Endothelial cell of umbilical vein (primary cell): ENCODE data around the gene SPTLC3. TPM values are rescaled to one million over a fixed set of nuclear protein-coding genes. Genes with fewer than 3 reads are reported as not detected.

Experiments used
- BruUV-seq: library from RNA; stranded (reverse); fragments of 400-500 nt; replicated peaks from 2 replicates; lab custom pipeline; 2021; lab: Mats Ljungman, UMichigan
- CTCF ChIA-PET: fragments of 300-600, 350-600 bp; sonication (Branson Sonifier 250); formaldehyde crosslinking; loops from one replicate; lab custom pipeline; 2021; ENCODE audit warnings: antibody characterized with exemption, inconsistent platforms; lab: Charles Lee
- POLR2A ChIA-PET: fragments of 300-600, 350-600 bp; sonication (Branson Sonifier 250); formaldehyde crosslinking; loops from one replicate; lab custom pipeline; 2021; ENCODE audit warnings: antibody characterized with exemption, inconsistent platforms; lab: Charles Lee
- DNase-seq: peaks from one replicate; pipeline ENCODE4 v3.0.0-alpha.2; 2011; ENCODE audit warnings: low read depth, low spot score
- FAIRE-seq: peaks from 2 replicates; lab custom pipeline; 2011; peaks lifted over from hg19 to GRCh38; lab: Jason Lieb, UNC
- H2AFZ ChIP-seq: 2 replicates; pipeline ENCODE4 v1.6.0; 2012; ENCODE audit warnings: low read depth, low read length, control low read depth, inconsistent platforms
- H3K27ac ChIP-seq: 2 replicates; pipeline ENCODE4 v1.5.1; 2011; ENCODE audit warnings: low read depth, mild to moderate bottlenecking, control low read depth, low read length, moderate library complexity; ENCODE audit not compliant: insufficient read depth
- H3K27me3 ChIP-seq, 2 experiments: 2 replicates each; pipeline versions ENCODE4 v1.6.0 to v1.6.1; 2011; ENCODE audit warnings: low read length in 2 of 2, mixed read lengths in 1 of 2; ENCODE audit not compliant: control insufficient read depth in 2 of 2, insufficient read depth in 2 of 2
- H3K36me3 ChIP-seq, 2 experiments: 2 replicates in 1 of 2; 3 replicates in 1 of 2; pipeline ENCODE4 v1.5.1; 2011; ENCODE audit warnings: low read length in 2 of 2, mild to moderate bottlenecking in 1 of 2, moderate library complexity in 1 of 2; ENCODE audit not compliant: control insufficient read depth in 2 of 2, insufficient read depth in 2 of 2; ENCODE audit errors: extremely low read depth in 1 of 2
- H3K4me1 ChIP-seq: 3 replicates; pipeline ENCODE4 v1.5.1; 2011; ENCODE audit warnings: mild to moderate bottlenecking, low read length; ENCODE audit not compliant: control insufficient read depth, insufficient read depth; ENCODE audit errors: extremely low read depth
- H3K4me2 ChIP-seq: 2 replicates; pipeline ENCODE4 v1.6.1; 2011; ENCODE audit warnings: low read length, control low read depth, mixed read lengths; ENCODE audit not compliant: insufficient read depth
- H3K4me3 ChIP-seq, 3 experiments: fragments of 200-600 bp in 1 of 3; sonication (generic), shearing (Covaris generic) in 1 of 3; replicated peaks in 1 of 3; 2 replicates each; pipeline ENCODE4 v1.5.1; 2011 to 2016; ENCODE audit warnings: control low read depth in 3 of 3, low read length in 3 of 3, mild to moderate bottlenecking in 2 of 3, inconsistent platforms in 1 of 3, low read depth in 1 of 3, moderate library complexity in 1 of 3; ENCODE audit not compliant: insufficient read depth in 1 of 3
- H3K79me2 ChIP-seq: 2 replicates; pipeline ENCODE4 v1.6.0; 2012; ENCODE audit warnings: low read length, inconsistent platforms; ENCODE audit not compliant: control insufficient read depth, insufficient read depth
- H3K9ac ChIP-seq: replicated peaks from 2 replicates; pipeline ENCODE3; 2011; ENCODE audit warnings: low read length, control low read depth; ENCODE audit not compliant: insufficient read depth; ENCODE audit errors: extremely low read depth
- H3K9me1 ChIP-seq: replicated peaks from 3 replicates; pipeline ENCODE4 v1.6.0; 2011; ENCODE audit warnings: mild to moderate bottlenecking, low read length; ENCODE audit not compliant: control insufficient read depth, insufficient read depth; ENCODE audit errors: extremely low read depth
- H3K9me3 ChIP-seq: replicated peaks from 2 replicates; pipeline ENCODE4 v1.5.1; 2012; ENCODE audit warnings: low read length, inconsistent platforms; ENCODE audit not compliant: control insufficient read depth, insufficient read depth
- H4K20me1 ChIP-seq: replicated peaks from 2 replicates; pipeline ENCODE3; 2011; ENCODE audit warnings: mild to moderate bottlenecking, low read length; ENCODE audit not compliant: control insufficient read depth, insufficient read depth; ENCODE audit errors: extremely low read depth
- FOS ChIP-seq: IDR thresholded peaks from 2 replicates; pipeline ENCODE4 v1.6.1; 2011; ENCODE audit warnings: mild to moderate bottlenecking, low read length, moderate library complexity, borderline replicate concordance; ENCODE audit not compliant: insufficient read depth
- GATA2 ChIP-seq: IDR thresholded peaks from 2 replicates; pipeline ENCODE4 v1.7.0; 2011; ENCODE audit warnings: low read depth, mild to moderate bottlenecking, moderate library complexity, mixed read lengths, low read length; ENCODE audit not compliant: insufficient read length, insufficient read depth
- MYC ChIP-seq: IDR thresholded peaks from one replicate; pipeline ENCODE4 v1.6.1; 2011; ENCODE audit warnings: mild to moderate bottlenecking, low read depth, low read length
- POLR2A ChIP-seq: IDR thresholded peaks from 2 replicates; pipeline ENCODE4 v1.6.1; 2012; ENCODE audit warnings: low read depth, mild to moderate bottlenecking, control low read depth, low read length
- POLR2AphosphoS5 ChIP-seq: IDR thresholded peaks from 2 replicates; pipeline ENCODE4 v1.6.1; 2012; ENCODE audit warnings: low read depth, mild to moderate bottlenecking, control low read depth, low read length, moderate library complexity; ENCODE audit not compliant: insufficient read depth
- dilution Hi-C: fragments of 300-500 bp; cut with MboI; formaldehyde crosslinking; loops from one replicate; pipeline ENCODE4 v1.15.0; 2019; ENCODE audit warnings: low sequenced_read_pairs; ENCODE audit not compliant: extremely low pct_ligation_motif_present
- intact Hi-C: fragments of 100-400 bp; cut with micrococcal nuclease; formaldehyde crosslinking; loops from one replicate; pipeline ENCODE4 v1.10.0; 2022
- polyA plus RNA-seq, 4 experiments: library from polyadenylated mRNA; depleted of rRNA in 3 of 4; stranded (reverse) in 3 of 4; unstranded in 1 of 4; fragments of >200 nt; gene quantifications; 2 replicates each; pipeline versions ENCODE4 v1.2.1 to v1.2.3, GENCODE V29; 2011 to 2012; ENCODE audit warnings: missing spikeins in 1 of 4
- total RNA-seq: library from RNA; stranded (reverse); gene quantifications from 2 replicates; pipeline ENCODE4 v1.2.3, GENCODE V29; 2021
- TF ChIP-seq, protein P1 (sequence below), 2 donors: IDR thresholded peaks; 1 replicate in 1 of 2; 2 replicates in 1 of 2; pipeline ENCODE4 v1.5.1; 2011; ENCODE audit warnings: low read length in 2 of 2, mild to moderate bottlenecking in 2 of 2, moderate library complexity in 2 of 2, control low read depth in 1 of 2, inconsistent platforms in 1 of 2, low read depth in 1 of 2; ENCODE audit not compliant: insufficient read depth in 1 of 2; ENCODE audit errors: extremely low read depth in 1 of 2

The SPTLC3 gene
- total and polyA plus RNA-seq, 2 donors (not counting 3 experiments of a cell fraction or from before 2014, with no cell fraction given): 0.29 to 0.35 TPM

- no peak overlapping the region for H2AFZ ChIP-seq
- H3K4me2 ChIP-seq: no peak overlapping the region
- no peaks in the 10 kb centered on the region for H4K20me1 ChIP-seq
- H3K9me1 ChIP-seq: no peaks in the 10 kb centered on the region
- H3K9ac ChIP-seq: no peak overlapping the region
- POLR2A ChIA-PET: no interaction called here
- no peak overlapping the region for H3K27ac ChIP-seq
- CTCF ChIA-PET: no interaction called here
- no peak overlapping the region for H3K4me3 ChIP-seq
- H3K27me3 ChIP-seq: peaks cover 0 to 2% of the 10 kb centered on the region in 2 experiments
- FAIRE-seq (no peak), DNase-seq (no peak)
- H3K36me3 ChIP-seq: no peaks in the 10 kb centered on the region
- BruUV-seq: no TSS peak
- intact Hi-C loops: no loop called here
- dilution Hi-C loops: no loop called here
- no peak for TF ChIP-seq GATA2
- TF ChIP-seq POLR2AphosphoS5: no peak
- no peak for TF ChIP-seq FOS
- TF ChIP-seq MYC: no peak
- TF ChIP-seq, protein P1, sequence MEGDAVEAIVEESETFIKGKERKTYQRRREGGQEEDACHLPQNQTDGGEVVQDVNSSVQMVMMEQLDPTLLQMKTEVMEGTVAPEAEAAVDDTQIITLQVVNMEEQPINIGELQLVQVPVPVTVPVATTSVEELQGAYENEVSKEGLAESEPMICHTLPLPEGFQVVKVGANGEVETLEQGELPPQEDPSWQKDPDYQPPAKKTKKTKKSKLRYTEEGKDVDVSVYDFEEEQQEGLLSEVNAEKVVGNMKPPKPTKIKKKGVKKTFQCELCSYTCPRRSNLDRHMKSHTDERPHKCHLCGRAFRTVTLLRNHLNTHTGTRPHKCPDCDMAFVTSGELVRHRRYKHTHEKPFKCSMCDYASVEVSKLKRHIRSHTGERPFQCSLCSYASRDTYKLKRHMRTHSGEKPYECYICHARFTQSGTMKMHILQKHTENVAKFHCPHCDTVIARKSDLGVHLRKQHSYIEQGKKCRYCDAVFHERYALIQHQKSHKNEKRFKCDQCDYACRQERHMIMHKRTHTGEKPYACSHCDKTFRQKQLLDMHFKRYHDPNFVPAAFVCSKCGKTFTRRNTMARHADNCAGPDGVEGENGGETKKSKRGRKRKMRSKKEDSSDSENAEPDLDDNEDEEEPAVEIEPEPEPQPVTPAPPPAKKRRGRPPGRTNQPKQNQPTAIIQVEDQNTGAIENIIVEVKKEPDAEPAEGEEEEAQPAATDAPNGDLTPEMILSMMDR (IDR thresholded peaks at IDR 0.05; ENCODE audit: extremely low read depth in 1 of 2, insufficient read depth in 1 of 2, low read depth in 1 of 2, low read length in 2 of 2): no peak
- TF ChIP-seq POLR2A: no peak
- no peaks in the 10 kb centered on the region for H3K79me2 ChIP-seq
- H3K9me3 ChIP-seq: no peaks in the 10 kb centered on the region
- H3K4me1 ChIP-seq: no peaks in the 10 kb centered on the region
These were observed 165.6 kb downstream of the SPTLC3 start for GRCh38 chr20:13174402-13174801.
